ENCODE data around the gene SLIT1. TPM values are rescaled to one million over a fixed set of nuclear protein-coding genes. Genes with fewer than 3 reads are reported as not detected.

The SLIT1 gene
- total RNA-seq, 4 donors from 2014 or later: 0.35 to 0.49 TPM; not detected in 2

DNA sequence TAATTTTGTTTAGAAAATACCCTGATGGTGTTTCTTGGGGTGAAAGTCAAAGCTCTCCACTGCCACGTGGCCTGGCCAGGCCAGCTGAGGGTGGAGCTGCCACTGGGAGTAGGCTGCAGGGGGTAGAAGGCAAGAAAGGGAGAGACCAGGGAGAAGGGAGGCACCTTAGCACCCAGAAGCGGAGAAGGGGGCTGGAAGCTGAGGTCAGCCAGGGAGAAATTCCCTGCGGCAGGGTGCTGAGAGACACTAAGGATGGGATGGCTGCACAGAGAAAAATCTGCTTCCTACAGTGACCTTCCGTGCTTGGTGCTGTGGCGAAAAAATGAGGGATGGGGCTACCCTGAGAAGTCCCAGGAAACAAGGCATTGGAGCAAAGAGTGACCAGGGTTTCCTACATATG is 143.7 kb downstream of the SLIT1 start:
- Histone ChIP-seq H3K4me3 (no peak overlapping the region), H3K27me3 (no peaks in the 10 kb centered on the region), H3K36me3 (no peaks in the 10 kb centered on the region), H3K4me1 (no peaks in the 10 kb centered on the region), H3K27ac (no peak overlapping the region), H3K9me3 (no peaks in the 10 kb centered on the region)
- intact Hi-C loops (cut with DNase I; ENCODE audit: low total_unique reads): no loop called here
- no peak for DNase-seq
- no peak for TF ChIP-seq CTCF (IDR thresholded peaks at IDR 0.05)
- no peak for TF ChIP-seq POLR2A (IDR thresholded peaks at IDR 0.05)

DNA sequence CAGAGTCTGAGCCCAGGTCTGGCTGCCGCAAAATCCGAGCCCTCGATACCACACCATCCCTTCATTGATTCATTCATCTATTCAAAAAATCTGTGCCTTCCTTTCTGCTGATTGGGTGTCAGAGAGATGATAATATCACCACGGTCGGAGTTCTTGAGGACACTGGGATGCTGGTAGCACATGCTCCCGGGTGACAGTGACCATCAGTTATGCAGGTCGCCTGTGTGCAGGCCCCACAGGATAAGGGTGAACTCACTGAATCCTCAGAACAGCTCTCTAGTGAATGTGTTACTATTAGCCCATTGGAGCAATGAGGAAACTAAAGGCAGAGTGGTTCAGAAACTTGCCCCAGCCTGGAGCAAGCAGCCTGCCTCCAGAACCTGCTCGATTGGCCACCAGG is 145.1 kb downstream of the SLIT1 start:
- Histone ChIP-seq H3K27ac (no peak overlapping the region), H3K9me3 (no peaks in the 10 kb centered on the region), H3K36me3 (no peaks in the 10 kb centered on the region), H3K27me3 (no peaks in the 10 kb centered on the region), H3K4me1 (no peaks in the 10 kb centered on the region), H3K4me3 (no peak overlapping the region)
- TF ChIP-seq POLR2A (IDR thresholded peaks at IDR 0.05): no peak
- no peak for TF ChIP-seq CTCF (IDR thresholded peaks at IDR 0.05)
- intact Hi-C loops (cut with DNase I; ENCODE audit: low total_unique reads): no loop called here
- no peak for DNase-seq

DNA sequence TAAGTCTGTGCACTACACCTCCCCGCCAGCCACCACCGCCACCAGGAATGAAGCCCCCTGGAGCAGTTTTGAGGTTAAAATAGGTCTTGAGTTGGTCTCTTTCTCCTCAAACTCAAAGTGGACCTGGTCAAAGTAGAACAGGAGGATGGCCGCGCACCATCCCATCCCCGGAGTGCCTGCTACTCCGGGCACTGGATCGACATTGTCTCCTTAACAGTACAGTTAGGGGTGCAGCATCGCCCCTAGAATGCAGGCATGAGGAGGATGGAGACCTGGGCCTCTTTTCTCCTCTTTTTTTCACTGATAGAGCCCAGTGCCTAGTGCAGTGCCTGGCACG is 145.5 kb downstream of the SLIT1 start:
- TF ChIP-seq POLR2A (IDR thresholded peaks at IDR 0.05): no peak
- TF ChIP-seq CTCF (IDR thresholded peaks at IDR 0.05): no peak
- intact Hi-C loops (cut with DNase I; ENCODE audit: low total_unique reads): no loop called here
- no peaks in the 10 kb centered on the region for H3K9me3 ChIP-seq
- no peaks in the 10 kb centered on the region for H3K27me3 ChIP-seq
- H3K4me1 ChIP-seq: no peaks in the 10 kb centered on the region
- H3K36me3 ChIP-seq: no peaks in the 10 kb centered on the region
- H3K4me3 ChIP-seq: no peak overlapping the region
- DNase-seq: no peak
- no peak overlapping the region for H3K27ac ChIP-seq

- Histone ChIP-seq H3K36me3 (no peaks in the 10 kb centered on the region), H3K27me3 (no peaks in the 10 kb centered on the region), H3K9me3 (no peaks in the 10 kb centered on the region), H3K4me3 (no peak overlapping the region), H3K27ac (no peak overlapping the region), H3K4me1 (no peaks in the 10 kb centered on the region)
- no peak for TF ChIP-seq CTCF (IDR thresholded peaks at IDR 0.05)
- TF ChIP-seq POLR2A (IDR thresholded peaks at IDR 0.05): no peak
- DNase-seq: no peak
- intact Hi-C loops (cut with DNase I; ENCODE audit: low total_unique reads): loop anchor here (10.0 kb wide), 1 partner anchor 645 kb away; no protein-coding TSS in a partner anchor
Measured at GRCh38 chr10:97039538-97040247, 146.1 kb downstream of the SLIT1 start.

GRCh38 chr10:97038688-97039087 is 147.1 kb downstream of the SLIT1 start:
- intact Hi-C loops (cut with DNase I; ENCODE audit: low total_unique reads): loop anchor here (10.0 kb wide), 1 partner anchor 644 kb away; no protein-coding TSS in a partner anchor
- no peak for DNase-seq
- no peak overlapping the region for H3K4me3 ChIP-seq
- TF ChIP-seq POLR2A (IDR thresholded peaks at IDR 0.05) (no peak), CTCF (IDR thresholded peaks at IDR 0.05) (no peak)
- H3K9me3 ChIP-seq: no peaks in the 10 kb centered on the region
- H3K36me3 ChIP-seq: no peaks in the 10 kb centered on the region
- no peaks in the 10 kb centered on the region for H3K27me3 ChIP-seq
- no peaks in the 10 kb centered on the region for H3K4me1 ChIP-seq
- no peak overlapping the region for H3K27ac ChIP-seq

All from uterus (tissue), 4 donors.